Stimulated activated CD4-positive, alpha-beta T cell treated with anti-CD3 and anti-CD28 coated beads, Interleukin-15, amount 100 ng/mL, for 24 hours (primary cell): ENCODE results near the gene MECP2.

Source experiments
- DNase-seq: peaks from one replicate; pipeline ENCODE4 v3.0.0-alpha.2; 2020

Gene MECP2

GRCh38 chrX:154030715-154031305 lies 66.7 kb downstream of the MECP2 start:
- no peak for DNase-seq

- DNase-seq: no peak
Observed at GRCh38 chrX:154030266-154030665, 67.3 kb downstream of the MECP2 start.

GRCh38 chrX:154029439-154029838 lies 68.1 kb downstream of the MECP2 start:
- no peak for DNase-seq

- no peak for DNase-seq
Observed at GRCh38 chrX:154028502-154029184, 68.9 kb downstream of the MECP2 start.

GRCh38 chrX:154027986-154028385 lies 69.5 kb downstream of the MECP2 start:
- no peak for DNase-seq

GRCh38 chrX:154027022-154027402 lies 70.5 kb downstream of the MECP2 start:
- no peak for DNase-seq

GRCh38 chrX:154026136-154027021 lies 71.1 kb downstream of the MECP2 start:
- no peak for DNase-seq

GRCh38 chrX:154025230-154025629 lies 72.3 kb downstream of the MECP2 start:
- no peak for DNase-seq

- no peak for DNase-seq
Observed at GRCh38 chrX:154024271-154024670, 73.2 kb downstream of the MECP2 start.

GRCh38 chrX:154023276-154024000 lies 74.1 kb downstream of the MECP2 start:
- DNase-seq: no peak

- no peak for DNase-seq
Observed at GRCh38 chrX:154022108-154022507, 75.4 kb downstream of the MECP2 start.

GRCh38 chrX:154021131-154021611 lies 76.3 kb downstream of the MECP2 start:
- DNase-seq: peak; percentile 46

- DNase-seq: no peak
Observed at GRCh38 chrX:154020536-154021115, 76.9 kb downstream of the MECP2 start.

GRCh38 chrX:154019633-154020528 lies 77.6 kb downstream of the MECP2 start, which contains the start of gene IRAK1:
IRAK1 (minus strand) TSS chrX:154019902; CDS start chrX:154019812, 90 bp downstream.
- DNase-seq: peak; percentile 67

- peak; percentile 44 for DNase-seq
Observed at GRCh38 chrX:154019061-154019621, 78.4 kb downstream of the MECP2 start.

GRCh38 chrX:154018518-154019060 lies 78.9 kb downstream of the MECP2 start:
- DNase-seq: no peak

- DNase-seq: no peak
Observed at GRCh38 chrX:154017766-154018517, 79.6 kb downstream of the MECP2 start.

- DNase-seq: no peak
Observed at GRCh38 chrX:154016366-154017076, 81.0 kb downstream of the MECP2 start.

- no peak for DNase-seq
Observed at GRCh38 chrX:154015581-154016264, 81.8 kb downstream of the MECP2 start.
